ENCODE data around the gene LRMDA.

Gene LRMDA

DNA sequence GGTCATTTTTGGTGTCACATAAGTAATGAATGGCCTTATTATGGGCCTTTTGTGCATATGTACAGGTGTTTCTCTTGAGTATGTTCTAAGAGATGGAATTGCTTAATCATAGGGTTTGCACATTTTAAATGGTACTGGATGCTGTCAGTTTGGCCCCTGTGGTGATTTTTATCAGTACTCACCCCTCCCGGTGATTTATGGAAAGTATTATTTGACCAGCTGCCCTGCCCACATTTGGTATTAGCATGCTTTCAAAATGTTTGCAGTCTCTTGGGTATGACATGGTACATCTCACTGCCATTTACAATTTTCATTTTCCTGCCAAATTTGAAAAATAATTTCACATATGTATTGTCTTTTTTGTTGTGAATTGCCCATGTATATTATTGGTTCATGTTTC, 427.7 kb downstream of the LRMDA start:
- no peak for DNase-seq (ENCODE audit: low read depth in 1 of 2, low spot score in 1 of 2)

DNA sequence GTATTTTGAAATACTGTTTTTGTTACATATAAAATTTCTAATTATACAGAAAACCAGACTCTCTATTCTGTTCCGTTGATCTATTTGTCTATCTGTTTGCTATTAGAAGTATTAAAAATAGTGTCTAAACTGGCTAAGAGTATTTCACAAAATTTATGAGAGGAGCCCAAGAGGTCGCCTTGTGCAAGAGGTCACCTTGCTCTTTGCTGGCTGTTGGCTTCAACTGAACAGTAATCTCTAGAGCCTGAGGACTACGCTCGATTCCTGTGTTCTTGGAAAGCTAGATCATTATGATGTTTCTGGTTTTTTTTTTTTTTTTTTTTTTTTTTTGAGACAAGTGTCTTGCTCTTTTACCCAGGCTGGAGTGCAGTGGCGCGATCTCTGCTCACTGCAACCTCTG, 428.6 kb downstream of the LRMDA start:
- DNase-seq (ENCODE audit: low read depth in 1 of 2, low spot score in 1 of 2): no peak

DNA sequence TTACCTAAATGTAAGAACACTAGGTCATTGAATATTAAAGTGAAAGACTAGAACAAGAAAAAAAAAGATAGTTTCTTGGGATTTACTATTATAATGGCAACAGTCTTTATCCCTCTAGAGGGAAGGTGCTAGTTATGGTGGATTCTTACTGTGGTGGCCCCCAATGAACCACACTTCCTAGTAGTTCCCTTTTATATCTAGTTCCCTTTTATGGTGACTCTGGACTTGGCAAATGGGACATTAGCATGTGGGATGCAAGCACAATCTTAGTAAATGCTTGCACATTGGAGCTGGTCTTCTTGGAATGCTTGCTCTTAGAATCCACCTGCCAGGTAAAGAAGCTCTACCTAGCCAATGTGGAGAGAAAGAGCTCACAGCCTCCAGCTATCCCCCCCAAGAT, 430.2 kb downstream of the LRMDA start:
- no peak for DNase-seq (ENCODE audit: low read depth in 1 of 2, low spot score in 1 of 2)

DNA sequence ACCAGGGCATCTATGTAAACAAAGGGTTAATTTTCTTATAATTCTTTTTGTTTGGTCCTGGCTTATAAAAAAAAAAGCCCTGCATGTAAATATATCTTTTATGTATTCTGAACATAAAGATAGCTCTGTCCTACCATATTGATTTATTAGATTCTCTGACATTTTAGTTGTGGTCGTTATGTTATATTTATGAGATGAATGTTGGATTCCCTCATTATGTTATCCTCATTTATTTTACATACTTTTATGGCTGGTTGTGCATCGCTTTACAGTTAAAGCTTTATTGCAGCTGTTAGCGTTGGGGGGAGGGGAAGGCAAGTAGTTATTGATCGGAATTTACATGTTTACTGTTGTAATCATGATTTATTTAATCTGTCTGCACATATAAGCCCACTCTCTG, 431.5 kb downstream of the LRMDA start:
- no peak for DNase-seq (ENCODE audit: low read depth in 1 of 2, low spot score in 1 of 2)

DNA sequence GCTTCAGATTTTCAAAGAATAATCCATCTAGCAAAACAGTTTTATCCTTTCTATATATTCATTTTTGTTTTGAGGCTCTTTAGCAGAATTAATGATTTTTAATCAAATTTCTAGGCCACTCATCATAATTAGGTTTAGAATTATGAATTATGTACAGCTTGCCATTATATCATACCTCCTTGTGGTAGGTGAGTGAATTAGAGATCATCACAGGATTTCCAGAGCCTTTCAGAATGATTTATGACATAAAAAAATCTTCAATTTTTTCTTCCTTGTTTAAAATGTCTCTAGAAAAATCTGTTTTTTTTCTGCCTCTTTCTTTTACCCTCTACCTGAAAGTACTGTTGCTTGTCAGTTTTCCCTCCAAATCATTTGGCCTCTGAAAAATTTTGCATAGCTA, 433.3 kb downstream of the LRMDA start:
- no peak for DNase-seq (ENCODE audit: low read depth in 1 of 2, low spot score in 1 of 2)

DNA sequence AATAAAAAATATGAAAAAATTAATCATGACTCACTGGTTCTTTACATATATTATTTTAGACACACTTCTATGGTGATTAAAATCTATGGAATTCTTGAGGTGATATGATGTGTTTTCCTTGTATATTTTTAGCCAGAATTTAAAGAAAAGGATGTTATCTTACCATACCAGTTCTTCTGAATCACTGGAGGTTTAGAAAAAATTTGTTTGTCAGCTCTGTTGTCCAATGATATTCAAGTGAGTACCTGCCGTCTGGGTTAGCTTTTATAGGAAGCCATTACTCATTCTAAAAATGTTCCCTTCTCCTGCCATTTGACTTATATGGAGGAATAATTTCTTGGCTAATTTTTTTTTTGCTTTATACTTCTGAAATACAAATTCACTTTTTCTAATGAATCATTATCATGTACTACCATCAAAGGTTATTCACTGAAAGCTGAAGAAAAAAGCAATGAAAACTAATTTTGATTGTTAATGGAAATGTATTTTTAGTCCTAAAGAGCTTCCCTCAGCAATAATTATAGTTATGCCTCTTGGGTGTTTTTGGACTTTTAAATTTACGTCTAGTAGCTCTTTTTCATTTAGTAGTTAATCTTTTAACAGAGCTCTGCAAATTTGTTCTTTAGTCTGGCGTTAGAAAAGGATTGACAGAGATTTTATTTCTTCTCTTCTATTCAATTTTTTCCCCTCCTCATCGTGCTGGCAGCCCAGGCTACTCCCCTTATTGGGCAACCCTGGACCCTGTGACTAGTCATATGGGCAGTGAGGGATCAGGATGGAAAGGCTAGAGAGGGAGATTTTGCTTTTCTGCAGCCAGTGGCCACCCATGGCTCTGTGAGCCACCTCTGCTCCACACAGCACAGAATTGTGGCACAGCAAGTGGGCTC, 434.2 kb downstream of the LRMDA start:
- no peak for DNase-seq (ENCODE audit: low read depth in 1 of 2, low spot score in 1 of 2)

DNA sequence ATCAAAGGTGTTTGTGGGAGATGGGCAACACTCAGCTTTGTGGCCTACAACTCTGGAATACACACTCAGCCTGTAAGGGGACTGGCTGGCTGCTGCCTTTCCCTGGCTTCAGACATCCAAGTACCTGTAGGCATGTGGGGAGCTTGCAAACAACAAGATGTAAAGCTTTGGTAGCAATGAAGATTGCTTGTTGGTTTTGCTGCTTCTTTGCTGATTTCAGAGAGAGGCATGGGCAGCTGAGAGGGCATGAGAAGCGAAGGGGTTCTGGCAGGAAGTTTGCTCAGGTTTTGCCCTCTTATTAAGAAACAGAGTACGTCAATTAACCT, 434.8 kb downstream of the LRMDA start:
- no peak for DNase-seq (ENCODE audit: low read depth in 1 of 2, low spot score in 1 of 2)

DNA sequence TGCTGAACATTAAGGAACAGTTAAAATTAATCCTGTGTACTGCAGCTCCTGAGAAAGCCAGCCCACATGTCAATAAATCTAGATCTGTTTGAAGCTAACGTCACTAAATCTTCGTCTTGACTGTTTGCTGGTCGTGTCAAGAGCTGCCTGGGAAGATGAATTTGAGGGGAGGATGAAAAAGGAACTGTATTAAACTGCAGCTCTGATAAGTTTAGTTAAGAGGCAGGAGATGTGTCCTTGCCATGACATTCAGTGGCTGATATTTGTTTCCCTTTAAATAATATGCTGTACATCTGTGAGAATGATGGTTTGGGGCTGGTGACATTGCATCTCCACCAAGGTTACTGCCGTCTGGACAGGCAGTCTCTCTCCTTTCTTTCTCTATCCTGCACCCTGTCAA, 435.3 kb downstream of the LRMDA start:
- no peak for DNase-seq (ENCODE audit: low read depth in 1 of 2, low spot score in 1 of 2)

DNA sequence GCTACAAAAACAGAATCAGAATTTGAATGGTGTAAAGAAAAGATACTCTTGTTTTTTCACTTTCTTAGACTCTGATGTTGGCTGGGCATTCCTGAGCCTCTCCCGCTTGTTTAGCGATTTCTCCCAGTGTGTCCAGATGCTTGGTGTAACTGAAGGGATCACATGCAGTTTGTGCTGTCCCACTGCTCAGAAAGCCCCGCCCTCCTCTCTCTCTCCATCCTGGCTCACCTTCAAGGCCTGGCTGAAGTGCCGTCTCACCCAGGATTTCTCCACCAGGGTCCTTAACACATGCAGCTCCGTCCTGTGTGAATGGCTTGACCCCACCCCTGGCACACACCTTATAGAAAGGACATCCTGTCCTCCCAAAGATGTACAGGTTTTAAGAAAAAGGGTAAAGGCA, 437.1 kb downstream of the LRMDA start:
- no peak for DNase-seq (ENCODE audit: low read depth in 1 of 2, low spot score in 1 of 2)

DNA sequence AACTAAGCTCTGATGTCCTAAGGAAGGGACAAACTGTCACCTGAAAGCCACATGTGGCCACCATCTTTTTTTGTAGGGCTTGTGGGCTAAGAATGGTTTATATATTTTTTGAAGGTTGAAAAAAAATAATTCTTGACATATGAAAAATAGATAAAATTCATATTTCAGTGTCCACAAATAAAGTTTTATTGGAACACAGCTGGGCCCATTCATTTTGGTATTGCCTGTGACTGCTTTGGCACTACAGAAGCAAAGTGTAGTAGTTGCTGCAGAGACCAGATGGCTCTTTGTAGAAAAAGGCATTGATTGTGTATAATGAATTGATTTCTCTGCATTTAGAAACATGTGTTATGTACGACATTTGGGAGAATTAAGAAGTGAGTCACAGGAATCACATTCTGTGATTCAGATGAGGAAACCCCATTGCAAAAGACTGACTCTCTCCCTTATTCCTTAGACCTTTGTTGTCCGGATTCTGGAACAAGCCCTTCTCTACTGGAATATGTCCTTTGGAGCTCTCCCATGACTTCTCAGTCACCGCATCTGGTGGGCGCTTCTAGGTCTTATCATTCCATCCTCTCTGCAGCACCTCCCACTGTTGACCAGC, 438.7 kb downstream of the LRMDA start:
- no peak for DNase-seq (ENCODE audit: low read depth in 1 of 2, low spot score in 1 of 2)

DNA sequence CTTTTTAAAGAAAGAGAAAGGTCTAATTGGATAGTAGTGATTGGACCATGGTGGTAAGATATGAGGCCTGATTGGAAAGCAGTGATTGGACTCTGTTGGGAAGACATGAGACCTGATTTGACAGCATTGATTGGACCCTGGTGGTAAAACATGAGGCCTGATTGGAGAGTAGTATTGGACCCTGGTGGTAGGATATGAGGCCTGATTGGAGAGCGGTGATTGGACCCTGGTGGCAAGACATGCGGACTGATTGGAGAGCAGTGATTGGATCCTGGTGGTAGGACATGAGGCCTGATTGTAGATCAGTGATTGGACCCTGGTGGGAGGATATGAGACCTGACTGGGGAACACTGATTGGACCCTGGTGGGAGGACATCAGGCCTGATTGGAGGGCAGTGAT, 444.3 kb downstream of the LRMDA start:
- DNase-seq (ENCODE audit: low read depth in 1 of 2, low spot score in 1 of 2): no peak

DNA sequence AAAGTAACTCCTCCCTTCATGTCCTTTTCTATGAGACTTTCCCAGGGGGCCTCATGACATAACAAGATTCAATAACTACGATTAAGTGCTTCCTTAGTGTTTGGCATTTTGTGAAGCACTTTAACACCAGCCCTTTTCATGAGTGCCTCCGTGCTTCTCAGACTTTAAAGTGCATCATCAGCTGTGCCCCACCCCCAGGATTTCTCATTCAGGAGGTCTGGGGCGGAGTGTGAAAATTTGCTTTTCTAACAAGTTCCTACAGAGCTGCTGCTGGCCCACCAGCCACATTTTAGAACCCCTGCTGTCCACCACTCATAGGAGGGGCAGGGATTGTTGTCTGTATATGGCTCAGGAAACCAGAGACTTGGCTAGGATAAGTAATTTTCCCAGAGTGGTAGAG, 445.3 kb downstream of the LRMDA start:
- no peak for DNase-seq (ENCODE audit: low read depth in 1 of 2, low spot score in 1 of 2)

DNA sequence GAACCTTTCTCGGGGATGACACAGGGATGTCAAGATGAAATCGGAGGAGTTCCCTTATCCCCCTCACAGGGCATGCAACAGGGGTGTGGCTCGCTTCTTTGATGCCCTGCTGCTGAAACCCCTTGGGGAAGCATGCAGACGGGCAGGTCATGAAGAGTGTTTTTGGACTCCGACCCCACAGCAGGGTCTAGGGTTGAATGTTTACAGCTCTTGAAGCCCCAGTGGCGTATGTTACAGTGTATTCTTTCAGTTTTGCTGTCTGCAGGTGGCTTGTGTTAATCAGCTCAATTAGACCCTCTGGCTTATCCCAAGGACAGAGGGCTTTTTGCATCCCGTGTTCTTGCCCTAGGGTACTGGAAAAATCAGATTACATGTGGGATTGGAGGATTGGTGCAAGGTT, 446.5 kb downstream of the LRMDA start:
- DNase-seq (ENCODE audit: low read depth in 1 of 2, low spot score in 1 of 2): no peak

DNA sequence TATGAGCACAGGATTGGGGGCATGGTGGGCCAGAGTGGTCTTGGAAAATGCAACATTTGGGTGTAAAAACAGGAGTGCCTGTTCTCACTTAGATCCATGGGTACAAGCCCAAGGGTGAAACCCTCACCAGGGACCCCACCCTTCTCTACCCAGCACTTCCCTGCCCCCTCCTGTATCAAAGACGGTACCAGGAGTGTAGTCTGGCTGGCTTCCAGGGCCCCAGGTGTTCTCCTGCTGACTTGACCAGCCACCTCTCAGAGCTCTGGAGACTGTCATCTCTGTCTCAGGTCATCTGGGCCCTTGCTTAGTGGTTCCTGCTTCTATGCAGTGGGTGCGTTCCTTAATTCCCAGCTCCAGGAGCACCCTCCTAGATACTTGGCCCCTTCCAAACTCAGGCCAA, 447.2 kb downstream of the LRMDA start:
- no peak for DNase-seq (ENCODE audit: low read depth in 1 of 2, low spot score in 1 of 2)

DNA sequence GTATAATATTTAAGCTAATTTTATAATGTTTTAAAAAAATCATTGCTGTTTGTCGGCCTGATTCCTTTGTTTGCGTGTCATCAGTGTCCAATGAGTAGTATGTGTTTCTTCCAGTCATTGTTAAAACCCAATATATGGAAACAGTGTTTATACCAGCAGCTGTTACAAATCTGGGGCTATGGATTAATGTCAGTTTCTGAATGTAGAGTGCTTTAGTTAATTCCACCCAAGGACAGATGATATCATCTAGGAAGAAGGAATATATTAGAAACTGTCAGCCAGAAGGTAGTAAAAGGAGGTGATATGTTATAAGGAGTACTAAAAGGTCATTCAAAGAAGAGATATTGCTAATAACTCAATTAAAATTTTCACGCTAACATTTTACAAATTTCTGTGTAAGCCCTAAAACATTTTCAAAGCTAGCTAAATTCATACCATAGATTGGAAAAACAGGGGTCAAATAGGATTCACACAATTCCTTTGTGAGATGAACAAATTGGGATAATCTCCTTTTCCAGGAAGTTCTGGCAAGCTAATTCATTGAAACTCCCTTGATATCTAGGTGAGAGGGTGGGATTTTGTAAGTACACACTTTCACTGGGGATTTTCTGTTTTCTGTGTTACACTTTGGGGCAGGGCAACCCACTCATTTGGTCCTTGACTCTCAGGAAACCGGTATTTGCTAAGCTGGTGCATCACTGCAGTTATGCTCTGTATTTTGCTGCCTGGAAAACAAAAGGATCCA, 448.8 kb downstream of the LRMDA start:
- no peak for DNase-seq (ENCODE audit: low read depth in 1 of 2, low spot score in 1 of 2)

DNA sequence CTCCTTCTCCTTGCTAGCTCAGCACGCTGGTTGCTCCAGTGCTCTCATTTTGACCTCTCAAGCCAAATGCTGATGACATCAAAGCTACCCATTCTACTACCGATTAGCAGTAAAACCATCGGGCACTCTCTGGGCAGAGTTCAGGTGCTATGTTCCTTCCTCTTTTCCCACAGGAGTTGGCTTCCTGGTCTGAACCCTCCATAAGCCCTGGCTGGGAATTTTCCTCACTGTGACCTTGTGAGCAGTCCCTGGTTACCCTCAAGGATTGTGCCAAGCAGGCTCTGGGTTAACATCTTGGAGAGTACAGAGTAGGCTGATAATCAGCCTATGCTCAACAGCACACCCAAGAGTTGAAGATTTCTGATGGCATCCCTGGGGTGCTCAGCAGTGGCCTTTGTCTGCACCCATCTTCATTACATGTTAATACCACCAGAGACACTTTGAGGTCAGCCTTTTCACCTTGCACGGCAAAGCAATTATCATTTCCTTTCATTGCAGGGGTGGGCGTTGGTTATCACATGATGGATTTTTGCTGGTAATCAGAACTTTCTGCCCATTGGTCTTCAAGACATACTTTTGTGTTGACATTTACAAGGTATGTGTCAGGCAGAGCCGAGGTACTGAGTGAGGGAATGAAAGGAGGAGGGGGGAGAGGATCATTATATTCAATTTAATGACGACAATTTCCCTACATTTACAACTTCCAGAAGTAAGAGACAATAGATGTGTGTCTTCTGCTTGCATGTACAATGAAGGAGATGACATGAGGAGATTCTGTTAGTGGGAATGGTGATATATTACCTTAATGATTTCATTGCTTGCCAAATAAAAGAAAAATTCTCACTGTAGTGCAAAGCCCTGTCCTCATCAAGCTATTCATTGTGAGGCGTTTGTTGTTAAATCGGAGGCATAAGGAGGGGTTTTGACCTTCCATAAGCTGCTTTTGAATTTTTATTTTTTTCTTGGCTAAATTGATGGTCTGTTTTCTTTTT, 452.0 kb downstream of the LRMDA start:
- no peak for DNase-seq (ENCODE audit: low read depth in 1 of 2, low spot score in 1 of 2)

DNA sequence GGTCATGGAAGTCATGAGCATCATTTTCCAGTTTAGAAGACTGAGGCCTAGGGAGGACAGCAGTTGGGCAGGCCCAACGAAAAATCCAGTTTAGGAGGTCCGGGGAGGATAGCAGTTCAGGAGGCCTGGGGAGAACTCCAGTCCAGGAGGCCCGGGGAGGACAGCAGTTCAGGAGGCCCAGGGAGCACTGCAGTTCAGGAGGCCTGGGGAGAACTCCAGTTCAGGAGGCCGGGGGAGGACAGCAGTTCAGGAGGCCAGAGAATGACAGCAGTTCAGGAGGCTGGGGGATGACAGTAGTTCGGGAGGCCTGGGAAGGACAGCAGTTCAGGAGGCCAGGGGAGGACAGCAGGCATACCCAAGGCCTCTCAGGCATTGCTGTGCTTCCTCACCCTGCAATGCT, 453.4 kb downstream of the LRMDA start:
- no peak for DNase-seq (ENCODE audit: low read depth in 1 of 2, low spot score in 1 of 2)

DNA sequence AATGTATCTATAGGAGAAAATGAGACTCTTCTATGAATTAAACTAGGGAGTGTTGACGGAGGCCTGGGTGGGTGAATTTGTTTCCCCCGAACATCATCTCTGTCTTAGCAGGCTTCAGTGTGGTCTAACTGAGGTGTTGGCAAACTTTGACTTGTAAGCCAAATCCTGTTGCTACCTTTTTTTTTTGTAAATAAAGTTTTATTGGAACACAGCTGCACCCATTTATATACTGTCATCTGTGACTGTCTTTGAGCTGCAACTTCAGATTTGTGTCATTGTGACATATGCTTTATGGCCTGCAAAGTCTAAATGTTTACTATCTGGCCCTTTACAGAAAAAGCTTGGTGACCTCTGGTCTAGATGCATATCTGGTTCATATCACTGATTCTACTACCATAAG, 455.9 kb downstream of the LRMDA start:
- no peak for DNase-seq (ENCODE audit: low read depth in 1 of 2, low spot score in 1 of 2)

DNA sequence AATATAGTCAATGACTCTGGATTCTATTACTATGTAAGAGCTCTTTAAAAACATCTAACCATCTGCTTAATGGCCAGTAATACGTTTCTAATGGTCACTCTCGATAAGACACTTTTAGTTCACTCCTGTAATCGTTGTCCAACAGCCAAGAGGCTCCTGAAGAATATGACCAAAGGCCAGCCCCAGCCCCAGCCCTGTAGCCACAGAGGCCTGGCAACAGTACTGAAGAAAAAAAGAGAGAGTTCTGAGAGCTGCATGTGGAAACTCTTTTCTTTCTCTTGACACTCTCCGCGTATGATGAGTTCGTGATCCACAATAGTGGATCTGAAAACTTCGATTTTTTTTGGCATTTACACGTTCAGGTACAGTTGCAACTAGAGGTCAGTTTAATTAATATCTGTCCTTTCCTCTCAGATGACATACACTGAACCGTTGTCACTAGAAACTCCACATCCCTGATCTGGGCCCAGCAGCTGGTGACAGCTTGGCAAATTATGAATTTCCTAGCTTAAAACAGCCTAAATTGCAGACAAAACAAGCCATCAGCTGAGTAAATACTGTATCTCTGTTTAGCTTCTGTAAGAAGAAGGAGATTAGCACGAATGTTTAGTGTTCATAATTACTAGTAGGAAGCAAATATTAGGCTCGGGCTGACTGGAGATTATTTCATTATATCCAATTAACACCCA, 456.7 kb downstream of the LRMDA start:
- DNase-seq (ENCODE audit: low read depth in 1 of 2, low spot score in 1 of 2): no peak

DNA sequence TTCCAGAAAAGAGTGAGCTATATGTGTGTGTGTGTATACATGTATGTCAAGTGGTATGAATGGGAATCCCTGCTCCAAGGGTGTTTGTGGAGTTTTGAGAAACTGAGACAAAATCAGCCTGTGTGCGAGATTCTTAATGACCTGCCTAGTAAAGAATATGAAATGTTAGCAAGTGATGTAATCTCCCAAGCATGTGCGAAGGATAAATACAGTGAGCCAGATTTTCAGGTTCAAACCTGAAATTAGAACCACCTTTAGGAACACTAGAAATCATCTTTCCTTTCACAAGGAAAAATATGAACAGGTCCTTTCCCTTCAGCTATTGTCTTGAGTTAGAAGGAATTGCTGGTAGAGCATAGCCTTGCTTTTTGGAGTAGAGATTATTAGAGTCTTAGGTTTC, 457.6 kb downstream of the LRMDA start:
- no peak for DNase-seq (ENCODE audit: low read depth in 1 of 2, low spot score in 1 of 2)

DNA sequence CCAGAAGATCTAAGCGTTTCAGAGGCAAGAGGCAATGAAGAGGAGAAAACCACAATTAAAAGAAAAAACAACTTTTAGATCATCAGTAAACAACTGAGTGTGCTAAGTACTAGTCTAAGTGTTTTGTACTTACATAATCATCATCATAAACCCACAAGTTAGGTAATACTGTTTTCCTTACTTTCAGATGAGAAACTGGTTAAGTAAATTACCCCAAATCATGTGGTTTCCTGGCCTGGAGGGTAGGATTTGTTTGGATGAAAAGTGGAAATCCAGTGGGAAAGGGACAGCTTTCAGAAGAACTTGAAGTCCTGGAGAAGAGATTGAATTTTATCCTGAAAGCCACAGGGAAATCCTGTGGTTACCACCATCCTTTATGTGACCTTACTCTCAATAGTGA, 463.3 kb downstream of the LRMDA start:
- DNase-seq (ENCODE audit: low read depth in 1 of 2, low spot score in 1 of 2): no peak

Data from stimulated activated CD4-positive, alpha-beta T cell treated with anti-CD3 and anti-CD28 coated beads, Interleukin-15, amount 100 ng/mL, for 1 hour (primary cell).